Karpas-422 (cell line): ENCODE results near the gene CNTFR. TPM values are rescaled to one million over a fixed set of nuclear protein-coding genes. Genes with fewer than 3 reads are reported as not detected.

Experiments
- DNase-seq: peaks from one replicate; pipeline ENCODE4 v3.0.0-alpha.2; 2015
- H2AFZ ChIP-seq: fragments of 200-600 bp; sonication (generic); 2 replicates; pipeline ENCODE4 v1.6.1; 2014; ENCODE audit warnings: antibody characterized with exemption, low read length, mixed read lengths
- H3K27ac ChIP-seq: fragments of 200-600 bp; sonication (generic); 2 replicates; pipeline ENCODE4 v1.5.1; 2014; ENCODE audit warnings: mild to moderate bottlenecking, low read length, moderate library complexity
- H3K27me3 ChIP-seq: fragments of 200-600 bp; sonication (generic); 2 replicates; pipeline ENCODE4 v1.6.1; 2014; ENCODE audit warnings: low read length, mixed read lengths
- H3K36me3 ChIP-seq: fragments of 200-600 bp; sonication (generic); 2 replicates; pipeline ENCODE4 v1.6.1; 2014; ENCODE audit warnings: low read length, mixed read lengths; ENCODE audit not compliant: insufficient read depth
- H3K4me1 ChIP-seq: fragments of 200-600 bp; sonication (generic); 2 replicates; pipeline ENCODE4 v1.6.1; 2014; ENCODE audit warnings: mild to moderate bottlenecking, low read length, mixed read lengths
- H3K4me2 ChIP-seq: fragments of 200-600 bp; sonication (generic); 2 replicates; pipeline ENCODE4 v1.6.1; 2014; ENCODE audit warnings: low read length, low read depth, mild to moderate bottlenecking; ENCODE audit not compliant: poor library complexity, severe bottlenecking
- H3K4me3 ChIP-seq: fragments of 200-600 bp; sonication (generic); 2 replicates; pipeline ENCODE4 v1.5.1; 2014; ENCODE audit warnings: mild to moderate bottlenecking, antibody characterized with exemption, low read length, mixed read lengths
- H3K79me2 ChIP-seq: fragments of 200-600 bp; sonication (generic); 2 replicates; pipeline ENCODE4 v1.6.1; 2014; ENCODE audit warnings: mild to moderate bottlenecking, low read length, mixed read lengths
- H3K9ac ChIP-seq: fragments of 200-600 bp; sonication (generic); 2 replicates; pipeline ENCODE4 v1.6.0; 2014; ENCODE audit warnings: low read length
- H3K9me2 ChIP-seq: fragments of 200-600 bp; sonication (generic), shearing (Covaris generic); replicated peaks from 2 replicates; pipeline ENCODE4 v1.6.0; 2014; ENCODE audit warnings: mild to moderate bottlenecking, low read length, moderate library complexity; ENCODE audit not compliant: insufficient read depth
- H3K9me3 ChIP-seq: fragments of 300-700, 200-600 bp; sonication (generic); 2 replicates; pipeline ENCODE4 v1.6.1; 2014; ENCODE audit warnings: low read length, mixed read lengths
- H4K20me1 ChIP-seq: fragments of 200-600 bp; sonication (generic); 2 replicates; pipeline ENCODE4 v1.6.1; 2014; ENCODE audit warnings: mild to moderate bottlenecking, antibody characterized with exemption, low read length, low read depth; ENCODE audit not compliant: insufficient read depth
- total RNA-seq: library from RNA; depleted of rRNA; stranded (reverse); fragments of >200 nt; shearing (Covaris generic); gene quantifications from 2 replicates; pipeline ENCODE4 v1.2.3, GENCODE V29; 2014; ENCODE audit warnings: low replicate concordance

The CNTFR gene
- total RNA-seq, 1 experiment from 2014 or later: not detected

DNA sequence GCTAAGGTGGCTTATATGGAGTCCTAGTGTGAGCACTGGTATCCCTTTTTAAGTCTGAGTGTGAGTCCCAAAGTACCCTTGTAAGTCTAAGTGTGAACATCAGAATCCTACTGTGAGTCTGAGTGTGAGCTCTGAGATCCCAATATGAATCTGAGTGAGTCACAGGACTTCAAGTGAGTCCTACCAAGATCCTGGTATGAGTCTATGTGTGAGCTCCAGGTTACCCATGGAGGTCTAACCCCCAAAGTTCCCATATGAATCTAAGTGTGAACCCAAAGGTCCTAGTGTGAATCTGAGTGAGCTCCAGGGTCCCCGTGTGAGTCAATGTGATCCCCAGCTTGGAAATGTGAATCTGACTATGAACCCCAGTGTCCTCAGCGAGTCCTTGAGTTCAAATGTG is 2.3 kb downstream of the CNTFR start:
- Histone ChIP-seq H2AFZ (no peak overlapping the region), H3K9me3 (no peaks in the 10 kb centered on the region), H3K36me3 (no peaks in the 10 kb centered on the region), H3K4me2 (no peak overlapping the region), H3K9ac (no peak overlapping the region), H3K4me3 (no peak overlapping the region), H3K79me2 (no peaks in the 10 kb centered on the region), H3K4me1 (no peaks in the 10 kb centered on the region), H3K27me3 (no peaks in the 10 kb centered on the region), H4K20me1 (peaks cover 4% of the 10 kb centered on the region; the same call in 1 of the 2 replicates), H3K9me2 (no peaks in the 10 kb centered on the region), H3K27ac (no peak overlapping the region)
- no peak for DNase-seq

DNA sequence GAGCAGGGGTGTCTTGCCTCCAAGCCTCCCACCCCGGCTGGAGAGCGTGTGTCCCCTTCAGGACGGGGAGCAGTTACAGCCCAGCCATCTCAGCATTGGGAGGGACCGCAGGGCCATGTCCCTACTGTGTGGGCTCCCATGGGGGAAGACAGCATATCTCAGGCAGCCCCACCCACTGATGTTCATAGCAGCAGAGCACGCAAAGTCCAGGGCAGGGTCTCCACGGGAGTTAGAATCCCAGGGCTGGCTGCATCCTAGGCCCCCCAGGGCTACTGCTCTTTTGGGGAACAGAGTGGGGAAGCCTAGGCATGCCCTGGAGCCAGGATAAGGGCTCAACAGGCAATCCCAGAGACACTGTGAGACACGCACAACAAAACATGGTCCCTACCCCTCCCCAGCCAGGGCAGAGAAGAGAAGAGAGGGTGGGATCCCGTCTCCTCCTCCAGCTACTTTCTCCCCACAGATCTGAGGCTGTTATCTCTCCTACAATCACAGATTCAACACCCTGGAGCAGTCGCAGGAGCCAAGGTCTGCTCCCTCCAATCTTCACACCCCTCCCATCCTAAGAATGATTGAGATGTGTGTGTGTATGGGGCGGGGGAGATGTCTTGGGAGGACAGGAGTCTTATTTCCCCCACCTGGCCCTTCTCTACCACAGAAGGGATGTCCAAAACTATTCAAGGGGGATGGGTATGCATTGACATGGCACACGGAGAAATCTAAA is 3.4 kb downstream of the CNTFR start:
- H3K27me3 ChIP-seq: no peaks in the 10 kb centered on the region
- no peak for DNase-seq
- no peaks in the 10 kb centered on the region for H3K36me3 ChIP-seq
- no peaks in the 10 kb centered on the region for H3K79me2 ChIP-seq
- H3K9ac ChIP-seq: no peak overlapping the region
- no peak overlapping the region for H3K4me2 ChIP-seq
- no peak overlapping the region for H2AFZ ChIP-seq
- no peaks in the 10 kb centered on the region for H3K9me3 ChIP-seq
- H3K9me2 ChIP-seq: no peaks in the 10 kb centered on the region
- H4K20me1 ChIP-seq: no peaks in the 10 kb centered on the region; the same call in 1 of the 2 replicates
- H3K27ac ChIP-seq: no peak overlapping the region
- no peak overlapping the region for H3K4me3 ChIP-seq
- no peaks in the 10 kb centered on the region for H3K4me1 ChIP-seq

DNA sequence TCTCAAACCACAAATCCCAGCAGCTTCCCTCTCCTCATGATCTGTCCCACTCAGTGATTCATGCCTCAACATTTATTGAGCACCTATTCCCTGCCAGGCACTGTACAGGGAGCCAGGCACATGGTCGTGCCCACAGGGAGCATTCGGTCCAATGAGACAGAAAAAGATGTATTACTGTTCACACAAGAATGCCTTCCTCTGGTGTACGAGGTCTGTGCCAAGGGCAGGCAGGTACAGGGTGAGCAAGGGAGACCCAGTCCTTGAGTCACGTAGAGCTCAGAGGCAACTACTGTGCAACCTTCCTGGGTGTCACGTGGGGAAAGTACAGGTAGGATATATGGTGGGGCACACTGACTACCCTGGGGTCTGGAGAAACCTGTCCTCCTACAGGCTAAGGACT is 4.6 kb downstream of the CNTFR start:
- no peaks in the 10 kb centered on the region; the same call in 1 of the 2 replicates for H4K20me1 ChIP-seq
- H3K9me3 ChIP-seq: no peaks in the 10 kb centered on the region
- no peak for DNase-seq
- H3K36me3 ChIP-seq: no peaks in the 10 kb centered on the region
- H3K27me3 ChIP-seq: no peaks in the 10 kb centered on the region
- H3K79me2 ChIP-seq: no peaks in the 10 kb centered on the region
- H3K4me3 ChIP-seq: no peak overlapping the region
- H3K27ac ChIP-seq: no peak overlapping the region
- H2AFZ ChIP-seq: no peak overlapping the region
- H3K9me2 ChIP-seq: no peaks in the 10 kb centered on the region
- no peak overlapping the region for H3K4me2 ChIP-seq
- no peak overlapping the region for H3K9ac ChIP-seq
- H3K4me1 ChIP-seq: no peaks in the 10 kb centered on the region

DNA sequence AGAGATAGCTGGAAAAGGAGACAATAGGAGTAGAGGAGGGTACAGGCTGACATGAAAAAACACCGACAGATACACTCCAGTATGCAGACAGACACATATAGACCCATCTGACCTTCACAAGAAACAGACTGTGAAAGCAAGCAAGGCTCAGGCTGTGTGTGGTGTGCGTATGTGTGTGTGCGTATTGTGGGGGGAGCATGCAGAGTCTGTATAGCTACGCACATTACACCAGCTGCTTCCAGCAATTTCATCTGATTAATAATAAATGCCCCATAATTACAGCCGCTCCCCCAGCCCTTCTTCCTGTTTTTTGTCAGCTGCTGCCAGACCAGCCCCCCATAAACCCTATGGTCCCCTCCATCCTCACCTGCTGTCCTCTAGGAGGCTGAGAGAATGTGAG is 6.7 kb downstream of the CNTFR start:
- no peak overlapping the region for H3K4me2 ChIP-seq
- no peaks in the 10 kb centered on the region for H3K27me3 ChIP-seq
- H4K20me1 ChIP-seq: no peaks in the 10 kb centered on the region; the same call in 1 of the 2 replicates
- no peaks in the 10 kb centered on the region for H3K9me2 ChIP-seq
- no peaks in the 10 kb centered on the region for H3K4me1 ChIP-seq
- no peaks in the 10 kb centered on the region for H3K79me2 ChIP-seq
- no peak overlapping the region for H3K27ac ChIP-seq
- DNase-seq: no peak
- H3K9ac ChIP-seq: no peak overlapping the region
- no peak overlapping the region for H3K4me3 ChIP-seq
- no peaks in the 10 kb centered on the region for H3K36me3 ChIP-seq
- no peaks in the 10 kb centered on the region for H3K9me3 ChIP-seq
- H2AFZ ChIP-seq: no peak overlapping the region

DNA sequence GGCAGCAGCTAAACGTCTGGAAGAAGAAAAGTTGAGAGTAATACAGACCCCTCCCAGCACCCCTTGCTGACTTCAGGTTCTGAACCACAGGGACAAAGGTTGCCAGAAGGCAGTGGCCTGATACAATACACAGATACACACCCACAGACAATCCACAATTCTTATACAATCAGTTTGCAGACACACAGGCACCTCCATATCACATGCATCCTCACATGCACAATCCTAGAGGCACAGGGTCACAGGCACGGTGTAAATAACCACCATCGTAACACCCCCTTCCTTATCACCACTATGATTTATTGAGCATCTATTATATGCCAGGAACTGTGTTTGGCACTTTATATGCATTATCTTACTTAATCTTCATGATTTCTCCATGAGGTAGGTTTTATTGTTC is 8.2 kb downstream of the CNTFR start:
- no peak overlapping the region for H3K4me3 ChIP-seq
- no peak for DNase-seq
- H3K4me2 ChIP-seq: no peak overlapping the region
- H3K79me2 ChIP-seq: no peaks in the 10 kb centered on the region
- H3K9ac ChIP-seq: no peak overlapping the region
- no peaks in the 10 kb centered on the region for H3K36me3 ChIP-seq
- no peaks in the 10 kb centered on the region for H3K9me2 ChIP-seq
- no peaks in the 10 kb centered on the region for H3K4me1 ChIP-seq
- no peaks in the 10 kb centered on the region for H3K9me3 ChIP-seq
- H3K27ac ChIP-seq: no peak overlapping the region
- H3K27me3 ChIP-seq: no peaks in the 10 kb centered on the region
- H4K20me1 ChIP-seq: no peaks in the 10 kb centered on the region; the same call in 1 of the 2 replicates
- H2AFZ ChIP-seq: no peak overlapping the region

DNA sequence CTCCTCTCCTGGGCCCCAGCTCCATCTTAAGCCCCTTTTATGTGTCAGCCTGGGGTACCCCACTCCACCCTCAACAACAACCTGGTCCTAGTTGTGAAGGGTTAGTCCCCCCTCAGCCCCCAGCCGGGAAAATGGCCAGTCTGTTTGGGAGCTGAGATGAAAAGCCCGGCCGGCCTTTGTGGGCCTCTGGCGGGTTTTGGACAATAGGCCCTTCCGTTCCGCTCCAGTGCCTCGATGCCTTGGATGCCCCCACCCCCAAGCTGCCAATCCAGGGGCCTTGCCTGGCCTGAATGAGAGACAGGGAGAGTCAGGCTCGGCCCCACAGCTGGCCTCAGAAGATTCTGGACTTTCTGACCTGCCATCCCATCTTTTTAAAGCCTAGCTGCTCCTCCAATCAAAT is 9.2 kb downstream of the CNTFR start:
- Histone ChIP-seq H3K4me3 (no peak overlapping the region), H3K36me3 (no peaks in the 10 kb centered on the region), H3K79me2 (no peaks in the 10 kb centered on the region), H3K9ac (no peak overlapping the region), H3K9me3 (no peaks in the 10 kb centered on the region), H4K20me1 (no peaks in the 10 kb centered on the region; the same call in 1 of the 2 replicates), H2AFZ (no peak overlapping the region), H3K27ac (no peak overlapping the region), H3K4me1 (no peaks in the 10 kb centered on the region), H3K4me2 (no peak overlapping the region), H3K27me3 (no peaks in the 10 kb centered on the region), H3K9me2 (no peaks in the 10 kb centered on the region)
- DNase-seq: no peak

DNA sequence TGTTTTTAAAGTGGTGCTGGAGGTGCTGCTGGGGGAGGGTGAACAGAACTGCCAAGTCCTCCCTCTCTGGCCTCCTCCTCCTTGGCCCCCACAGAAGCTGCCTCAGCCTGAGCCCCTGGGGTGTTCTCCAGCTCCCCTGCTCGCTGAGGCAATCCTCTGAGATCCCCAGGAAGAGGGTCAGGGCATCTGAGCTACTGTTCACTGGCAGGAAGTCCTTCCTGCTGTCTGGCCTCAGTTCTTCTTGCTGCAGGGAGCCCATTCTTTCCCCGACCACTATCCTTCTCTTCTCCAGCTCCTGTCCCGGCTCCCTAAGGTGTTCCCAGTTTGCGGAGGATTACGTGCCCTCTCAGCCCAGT is 9.7 kb downstream of the CNTFR start:
- Histone ChIP-seq H3K79me2 (no peaks in the 10 kb centered on the region), H3K9ac (no peak overlapping the region), H3K36me3 (no peaks in the 10 kb centered on the region), H3K4me2 (no peak overlapping the region), H3K9me3 (no peaks in the 10 kb centered on the region), H3K27me3 (no peaks in the 10 kb centered on the region), H2AFZ (no peak overlapping the region), H3K9me2 (no peaks in the 10 kb centered on the region), H4K20me1 (no peaks in the 10 kb centered on the region; the same call in 1 of the 2 replicates), H3K27ac (no peak overlapping the region), H3K4me1 (no peaks in the 10 kb centered on the region), H3K4me3 (no peak overlapping the region)
- no peak for DNase-seq

DNA sequence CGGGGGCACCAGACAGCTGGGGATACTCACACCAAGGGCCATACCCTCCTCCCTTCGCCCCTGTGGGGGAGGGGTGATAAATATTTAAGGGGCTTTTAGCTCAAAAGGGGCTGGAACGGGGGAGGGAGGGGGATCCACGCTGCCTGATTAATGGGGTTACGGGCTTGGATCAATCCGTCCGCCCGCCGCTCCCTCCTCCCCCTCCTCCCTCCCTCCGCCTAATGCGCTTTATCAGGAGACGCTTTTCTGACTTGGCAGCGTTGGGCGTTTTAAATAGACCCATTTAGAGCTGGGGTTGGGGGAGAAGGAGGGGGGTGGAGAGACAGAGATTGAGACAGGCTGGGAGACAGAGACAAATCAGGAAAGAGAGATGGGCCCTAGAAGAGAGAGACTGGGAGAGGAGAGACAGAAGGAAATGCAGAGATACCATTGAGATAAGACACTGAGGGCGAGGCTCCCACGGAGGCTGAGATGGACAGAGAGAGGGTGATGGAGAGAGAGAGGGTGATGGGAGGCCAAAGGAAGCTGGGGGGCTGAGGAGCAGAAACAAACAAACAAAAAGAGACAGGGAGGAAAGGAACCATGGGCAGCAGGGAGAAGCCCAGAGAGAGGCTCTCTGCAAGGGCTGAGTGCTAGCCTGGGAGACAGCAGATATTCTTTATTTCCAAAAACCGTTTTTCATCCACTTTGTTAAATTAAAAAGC is 10.3 kb downstream of the CNTFR start:
- no peaks in the 10 kb centered on the region for H3K36me3 ChIP-seq
- no peaks in the 10 kb centered on the region for H3K4me1 ChIP-seq
- H3K4me2 ChIP-seq: no peak overlapping the region
- no peak overlapping the region for H3K4me3 ChIP-seq
- no peak overlapping the region for H3K9ac ChIP-seq
- H2AFZ ChIP-seq: no peak overlapping the region
- H3K9me2 ChIP-seq: no peaks in the 10 kb centered on the region
- DNase-seq: no peak
- H3K27me3 ChIP-seq: no peaks in the 10 kb centered on the region
- H3K27ac ChIP-seq: no peak overlapping the region
- no peaks in the 10 kb centered on the region; the same call in 1 of the 2 replicates for H4K20me1 ChIP-seq
- H3K79me2 ChIP-seq: no peaks in the 10 kb centered on the region
- H3K9me3 ChIP-seq: no peaks in the 10 kb centered on the region
